NT2/D1 (cell line): ENCODE data around the gene NETO2.

ENCODE experiments used
- SUZ12 ChIP-seq: IDR thresholded peaks from 2 replicates; pipeline ENCODE4 v1.6.1; 2011; ENCODE audit not compliant: insufficient read length, insufficient read depth; ENCODE audit errors: extremely low read depth
- YY1 ChIP-seq: IDR thresholded peaks from 2 replicates; pipeline ENCODE4 v1.6.1; 2011; ENCODE audit not compliant: insufficient read length, insufficient read depth
- ZNF274 ChIP-seq: IDR thresholded peaks from 2 replicates; pipeline ENCODE4 v1.6.1; 2011; ENCODE audit warnings: mild to moderate bottlenecking, low read depth, low read length

DNA sequence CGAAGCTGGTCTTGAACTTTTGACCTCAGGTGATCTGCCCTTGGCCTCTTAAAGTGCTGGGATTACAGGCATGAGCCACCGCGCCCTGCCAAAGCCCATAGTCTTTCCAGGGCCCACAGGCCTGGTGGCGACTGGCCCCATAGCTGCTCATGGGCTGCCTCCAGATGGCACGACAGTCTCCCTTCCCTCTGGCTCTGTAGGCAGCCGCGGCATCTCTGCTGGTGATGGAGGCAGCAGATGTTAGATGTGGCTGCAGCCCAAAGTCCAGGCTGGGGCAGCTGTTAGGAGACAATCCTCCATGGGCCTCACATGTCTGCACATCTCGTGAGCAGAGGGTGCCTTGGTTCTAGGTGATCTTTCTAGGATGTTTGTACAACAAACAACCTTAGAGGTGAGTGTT, 100.5 kb downstream of the NETO2 start:
- TF ChIP-seq YY1 (no peak), SUZ12 (no peak), ZNF274 (no peak)
